NOMO-1 treated with dmso at 0.1 percent for 144 hours (cell line): ENCODE data around the gene WDR53.
A peak's percentile ranks its signal among the peaks of the same experiment; 100 is the strongest.
"Not testable (repeated sequence)": the region's sequence is repeated elsewhere in the genome, so short reads cannot be mapped to it uniquely, and the experiment has no call there.

Experiments
- DNase-seq: peaks from one replicate; lab custom pipeline; 2025; ENCODE audit not compliant: unreplicated experiment; lab: John Stamatoyannopoulos, UW

The WDR53 gene

DNA sequence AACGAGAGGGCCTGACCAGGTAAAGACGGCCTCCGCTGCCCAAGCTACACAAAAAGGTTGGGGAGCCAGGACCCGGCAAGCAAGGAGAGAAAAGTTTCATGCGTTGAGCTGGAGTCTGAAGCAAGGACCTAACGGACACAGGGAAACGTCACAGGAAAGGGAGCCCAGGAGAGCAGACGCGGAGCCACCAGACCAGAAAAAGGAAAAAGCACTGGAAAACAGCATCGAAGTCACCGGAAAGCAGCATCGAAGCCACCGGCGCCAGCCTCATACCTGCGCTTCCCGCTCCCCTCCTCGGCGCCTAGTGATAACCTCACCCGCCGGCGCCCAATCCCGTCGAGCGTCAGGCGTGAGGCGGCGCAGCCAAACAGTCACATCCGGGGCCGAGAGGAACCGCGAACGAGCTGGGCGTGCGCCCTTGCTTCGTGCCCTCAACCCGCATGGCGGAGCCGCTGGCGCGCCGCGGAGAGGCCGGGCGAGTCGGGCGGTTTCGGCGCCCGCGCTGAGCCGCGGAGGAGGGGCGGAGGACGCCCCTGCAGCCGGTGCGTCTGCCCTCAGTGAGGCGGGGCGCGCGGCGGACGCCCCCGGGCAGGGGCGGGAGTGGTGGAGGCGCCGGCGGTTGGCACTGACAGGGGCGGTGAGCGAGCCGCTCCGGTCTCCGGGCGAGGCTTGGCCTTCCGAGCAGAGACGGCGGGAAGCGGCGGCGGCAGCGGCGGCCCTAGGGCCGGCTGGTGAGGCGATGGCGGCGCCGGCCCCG, at the start of gene WDR53, which contains the start of gene FBXO45:
TSS of gene WDR53 (minus strand) at position 309 of the 757 bp plus-strand sequence. CDS start 7,079 bp downstream, outside the sequence.
TSS of gene FBXO45 (plus strand) at position 415 of the 757 bp plus-strand sequence. CDS start at position 740, 325 bp downstream.
- DNase-seq = peak; percentile 99

DNA sequence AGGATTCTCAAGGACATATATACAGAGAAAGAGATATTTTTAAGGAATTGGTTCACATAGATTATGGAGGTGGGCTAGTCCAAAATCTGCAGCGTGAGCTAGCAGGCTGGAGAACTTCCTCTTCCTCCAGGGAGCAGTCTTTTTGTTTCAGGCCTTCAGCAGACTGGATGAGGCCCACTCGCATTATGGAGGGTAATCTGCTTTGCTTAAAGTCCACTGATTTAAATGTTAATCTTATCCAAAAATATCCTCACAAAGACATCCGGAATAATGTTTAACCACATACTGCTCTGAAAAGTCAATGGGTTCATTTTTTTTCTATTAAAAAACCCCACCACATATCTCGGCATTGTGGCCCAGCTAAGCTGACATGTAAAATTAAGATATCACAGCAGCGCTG, 48.9 kb upstream of the WDR53 start:
- DNase-seq = peak; percentile 56

DNA sequence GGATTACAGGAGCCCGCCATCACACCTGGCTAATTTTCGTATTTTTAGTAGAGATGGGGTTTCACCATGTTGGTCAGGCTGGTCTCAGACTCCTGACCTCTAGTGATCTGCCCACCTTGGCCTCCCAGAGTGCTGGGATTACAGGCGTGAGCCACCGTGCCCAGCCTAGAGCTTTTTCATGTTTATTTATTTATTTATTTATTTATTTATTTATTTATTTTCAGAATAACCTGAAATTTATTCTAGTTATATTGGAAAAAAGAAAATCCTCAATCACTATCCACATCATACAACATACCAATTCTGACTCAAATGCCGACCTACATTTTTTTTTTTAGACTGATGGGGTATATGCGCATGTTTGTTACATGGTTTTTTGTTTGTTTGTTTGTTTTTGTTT, 46.9 kb upstream of the WDR53 start:
- DNase-seq = not testable (repeated sequence)

DNA sequence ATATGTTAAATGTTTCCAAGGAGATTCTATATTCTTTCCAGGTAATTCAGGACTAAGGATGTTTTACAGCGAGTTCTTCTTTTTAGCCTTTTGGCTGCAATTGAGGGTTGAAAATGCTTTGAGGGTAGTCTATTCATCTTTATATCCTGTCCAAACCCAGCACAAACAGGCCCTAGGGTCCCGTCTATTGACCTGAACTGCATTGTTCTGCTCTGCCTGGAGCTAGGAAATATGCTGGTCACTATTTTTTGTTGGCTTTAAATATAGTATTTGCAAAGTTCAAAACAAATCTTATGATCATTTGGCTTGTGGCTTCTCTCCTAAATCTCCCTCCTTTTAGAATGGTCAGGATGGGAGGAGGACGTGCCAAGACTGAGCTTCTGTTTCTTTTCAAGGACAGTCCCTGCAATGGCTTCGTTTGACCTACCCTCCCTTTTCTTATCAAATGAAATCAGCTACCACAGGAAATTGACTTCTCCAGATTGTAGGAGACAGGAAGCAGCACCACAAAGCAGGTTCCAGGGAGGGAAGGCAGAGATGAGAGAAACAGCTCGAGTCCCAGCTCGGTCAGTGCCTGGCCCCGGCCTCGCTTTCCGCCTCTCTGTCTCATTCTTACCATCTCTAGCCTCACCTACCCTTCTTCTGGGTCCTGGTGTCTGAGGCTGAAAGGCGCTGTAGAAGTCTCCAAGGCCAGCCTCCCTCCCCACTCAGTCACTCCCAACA, 43.6 kb upstream of the WDR53 start:
- no peak for DNase-seq

DNA sequence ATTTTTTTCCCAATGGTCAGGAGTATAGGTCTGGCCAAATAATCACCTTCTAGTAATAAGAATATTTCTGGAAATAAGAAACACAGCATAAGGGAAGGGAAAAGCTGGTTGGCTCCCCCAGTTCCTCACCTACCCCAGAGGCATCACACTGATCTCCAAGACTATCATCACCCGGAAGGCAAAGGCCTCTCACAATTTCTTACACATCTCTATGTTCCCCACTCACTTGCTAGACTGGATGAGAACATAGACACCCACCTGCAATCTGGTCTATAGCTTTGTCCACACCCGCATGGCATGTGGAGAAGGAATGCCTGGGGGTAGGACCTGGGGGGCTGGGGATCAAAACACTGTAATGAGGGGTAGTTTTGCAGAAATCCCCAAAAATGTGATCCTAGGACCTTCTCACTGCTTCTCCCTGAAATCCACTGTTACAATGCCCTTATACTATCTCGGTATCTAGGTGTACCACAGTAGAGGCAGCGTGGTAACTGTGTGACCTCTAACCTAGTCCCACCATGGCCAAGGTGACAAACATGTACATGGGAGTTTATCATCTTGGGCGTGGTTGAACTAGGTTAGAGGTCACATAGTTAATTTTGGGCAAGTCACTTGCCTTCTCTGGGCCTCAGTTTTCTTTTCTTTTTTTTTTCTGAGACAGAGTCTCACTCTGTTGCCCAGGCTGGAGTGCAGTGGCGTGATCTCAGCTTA, 41.6 kb upstream of the WDR53 start:
- DNase-seq = peak; percentile 52

DNA sequence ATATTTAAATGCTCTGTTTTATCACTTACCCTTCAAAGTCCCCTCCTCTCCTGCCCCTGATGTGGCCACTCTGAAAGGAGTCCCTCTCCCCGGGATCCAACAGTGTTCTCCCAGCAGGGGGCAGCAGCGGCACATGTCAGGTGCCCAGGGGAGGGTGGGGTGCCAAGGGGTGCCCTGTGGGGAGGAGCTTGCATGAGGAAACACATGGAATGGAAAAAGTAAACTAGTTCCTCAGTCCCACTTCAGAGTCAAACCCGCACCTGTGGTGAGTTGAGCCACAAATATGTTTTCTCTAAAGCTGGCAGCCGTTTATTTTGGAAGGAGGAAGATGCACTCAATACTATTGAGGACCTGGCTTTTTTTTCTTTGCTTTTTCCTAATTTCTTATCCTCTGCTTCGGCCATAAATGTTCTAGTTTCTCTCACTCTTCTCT, 41.0 kb upstream of the WDR53 start:
- DNase-seq = peak; percentile 96

DNA sequence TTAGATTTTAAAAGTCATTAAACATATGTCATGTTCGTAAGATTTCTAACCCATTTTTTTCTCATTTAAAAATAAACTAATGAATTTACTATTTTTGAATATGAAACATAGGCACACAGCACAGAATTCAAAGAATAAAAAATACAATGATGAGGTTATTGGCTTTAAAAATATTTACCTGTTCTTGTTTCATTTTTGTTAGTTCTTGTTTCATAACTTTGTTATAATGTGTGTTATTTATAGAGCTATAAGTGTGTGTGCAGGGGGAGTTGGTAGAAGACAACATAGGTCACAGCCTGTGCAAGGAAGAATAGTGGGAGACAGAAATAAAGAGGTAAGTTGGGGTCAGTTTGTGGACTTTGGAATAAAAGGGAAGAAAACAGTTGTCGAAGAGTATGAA, 40.3 kb upstream of the WDR53 start:
- DNase-seq = no peak

DNA sequence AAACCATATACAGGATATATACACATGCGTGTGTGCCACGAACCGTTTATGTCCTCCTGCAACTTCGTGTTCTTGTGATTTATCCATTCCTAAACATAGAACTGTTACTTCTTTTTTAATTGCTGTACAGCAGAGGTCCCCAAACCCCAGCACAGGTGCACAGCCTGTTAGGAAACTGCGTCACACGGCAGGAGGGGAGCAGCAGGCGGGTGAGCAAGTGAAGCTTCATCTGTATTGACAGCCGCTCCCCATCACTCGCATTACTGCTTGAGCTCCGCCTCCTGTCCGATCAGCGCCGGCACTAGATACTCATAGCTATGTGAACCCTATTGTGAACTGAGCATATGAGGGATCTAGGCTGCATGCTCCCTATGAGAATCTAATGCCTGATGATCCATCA, 36.2 kb upstream of the WDR53 start:
- no peak for DNase-seq

DNA sequence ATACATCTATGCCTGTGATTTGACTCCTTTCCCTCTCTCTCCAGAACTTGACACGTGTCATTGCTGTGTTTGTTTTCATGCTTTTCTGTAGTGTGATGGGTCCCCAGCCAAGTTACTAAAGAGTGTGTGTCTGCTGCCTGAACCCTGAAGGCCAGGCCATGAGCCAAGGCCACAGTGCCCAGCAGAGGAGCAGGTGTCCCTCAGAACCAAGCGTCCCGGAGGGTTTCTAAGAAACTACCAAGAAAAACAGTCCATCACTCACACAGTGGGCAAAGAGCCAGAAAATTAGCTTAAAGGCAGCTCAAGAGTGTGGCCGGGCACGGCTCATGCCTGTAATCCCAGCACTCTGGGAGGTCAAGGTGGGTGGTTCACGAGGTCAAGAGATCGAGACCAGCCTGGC, 35.3 kb upstream of the WDR53 start:
- DNase-seq = no peak

DNA sequence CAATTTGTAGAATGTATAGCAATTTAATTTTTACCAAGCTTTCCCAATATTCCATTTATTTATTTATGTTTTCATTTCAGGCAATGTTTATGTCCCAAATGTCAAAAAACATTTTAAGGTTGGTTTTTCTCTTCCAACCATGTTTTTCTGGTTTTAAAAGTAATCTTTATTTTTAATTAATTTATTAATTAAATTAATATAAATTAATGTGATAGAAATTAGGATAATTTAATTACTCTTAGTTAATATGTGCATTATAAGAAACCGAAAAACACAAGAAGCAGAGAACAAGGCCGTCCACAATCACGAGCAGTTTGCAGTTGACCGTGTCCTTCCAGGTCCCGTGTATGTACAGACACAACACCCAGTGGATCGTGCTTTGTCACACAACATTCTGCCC, 34.3 kb upstream of the WDR53 start:
- no peak for DNase-seq

DNA sequence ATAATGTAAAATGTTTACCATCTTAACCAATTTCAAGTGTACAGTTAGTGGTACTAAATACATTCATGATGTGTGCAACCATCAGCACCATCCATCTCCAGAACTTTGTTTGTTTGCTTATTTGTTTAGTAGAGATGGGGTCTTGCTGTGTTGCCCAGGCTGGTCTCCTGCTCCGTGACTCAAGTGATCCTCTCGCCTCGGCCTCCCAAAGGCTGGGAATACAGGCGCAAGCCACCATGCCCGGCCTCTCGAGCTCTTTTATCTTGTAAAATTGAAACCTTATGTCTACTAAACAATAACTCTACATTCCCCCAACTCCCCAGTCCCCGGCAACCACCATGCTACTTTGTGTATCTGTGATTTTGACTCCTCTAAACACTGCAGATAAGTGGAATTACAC, 32.0 kb upstream of the WDR53 start:
- no peak for DNase-seq

DNA sequence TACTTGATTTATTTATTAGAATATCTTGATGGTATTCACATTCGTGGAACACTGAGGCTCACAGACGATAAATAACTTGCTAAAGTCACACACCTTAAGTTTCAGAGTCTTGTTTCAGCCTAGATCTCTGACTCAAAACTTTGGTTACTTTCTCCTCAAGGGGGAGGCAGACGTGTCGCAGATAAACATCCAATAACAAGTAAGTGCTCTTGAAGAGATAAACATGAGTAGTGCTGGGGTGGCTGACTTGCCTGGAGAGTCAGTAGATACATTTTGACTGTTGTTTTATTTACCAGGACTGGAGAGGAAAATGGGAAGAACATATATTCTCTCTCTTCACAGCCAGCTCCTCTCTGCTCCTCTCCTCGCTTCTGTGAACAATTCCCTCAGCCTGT, 31.4 kb upstream of the WDR53 start:
- DNase-seq = no peak

DNA sequence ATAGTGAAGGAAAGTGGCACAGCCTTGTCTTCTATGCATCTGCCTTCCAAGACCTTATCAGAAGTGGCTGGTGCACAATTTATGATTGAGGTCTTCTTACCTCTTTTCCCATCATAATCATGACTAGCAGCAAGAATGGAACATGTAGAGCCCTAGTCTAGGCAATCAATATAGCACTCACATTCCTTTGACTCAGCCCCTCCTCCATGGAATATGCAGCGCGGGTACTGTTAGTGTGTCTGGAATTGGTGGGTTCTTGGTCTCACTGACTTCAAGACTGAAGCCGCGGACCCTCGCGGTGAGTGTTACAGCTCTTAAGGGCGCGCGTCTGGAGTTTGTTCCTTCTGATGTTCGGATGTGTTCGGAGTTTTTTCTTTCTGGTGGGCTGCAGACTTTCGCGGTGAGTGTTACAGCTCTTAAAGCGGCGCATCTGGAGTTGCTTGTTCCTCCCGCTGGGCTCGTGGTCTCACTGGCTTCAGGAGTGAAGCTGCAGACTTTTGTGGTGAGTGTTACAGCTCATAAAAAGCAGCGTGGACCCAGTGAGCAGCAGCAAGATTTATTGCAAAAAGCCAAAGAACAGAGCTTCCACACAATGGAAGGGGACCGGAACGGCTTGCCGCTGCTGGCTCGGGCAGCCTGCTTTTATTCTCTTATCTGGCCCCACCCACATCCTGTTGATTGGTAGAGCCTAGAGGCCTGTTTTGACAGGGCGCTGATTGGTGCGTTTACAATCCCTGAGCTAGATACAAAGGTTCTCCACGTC, 29.8 kb upstream of the WDR53 start:
- not testable (repeated sequence) for DNase-seq

DNA sequence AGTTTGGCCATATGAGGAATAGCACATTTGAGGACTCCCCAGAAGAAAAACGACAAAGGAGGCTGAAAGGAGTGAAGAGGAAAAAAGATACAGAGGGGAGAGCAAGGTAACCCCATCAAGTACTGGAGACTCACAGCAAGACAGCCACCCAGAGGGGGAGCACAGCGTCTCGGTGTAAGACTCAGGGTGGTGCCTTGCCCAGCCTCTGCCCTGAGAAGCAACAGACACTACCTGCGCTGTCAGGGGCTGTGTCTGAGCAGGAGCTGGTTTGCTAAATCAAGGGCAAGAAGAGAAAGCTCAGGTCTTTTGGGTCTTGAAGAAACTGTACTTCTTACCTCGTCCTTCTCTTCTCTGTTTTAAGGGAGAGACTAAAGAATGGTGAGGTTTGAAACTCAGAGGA, 28.0 kb upstream of the WDR53 start:
- no peak for DNase-seq

DNA sequence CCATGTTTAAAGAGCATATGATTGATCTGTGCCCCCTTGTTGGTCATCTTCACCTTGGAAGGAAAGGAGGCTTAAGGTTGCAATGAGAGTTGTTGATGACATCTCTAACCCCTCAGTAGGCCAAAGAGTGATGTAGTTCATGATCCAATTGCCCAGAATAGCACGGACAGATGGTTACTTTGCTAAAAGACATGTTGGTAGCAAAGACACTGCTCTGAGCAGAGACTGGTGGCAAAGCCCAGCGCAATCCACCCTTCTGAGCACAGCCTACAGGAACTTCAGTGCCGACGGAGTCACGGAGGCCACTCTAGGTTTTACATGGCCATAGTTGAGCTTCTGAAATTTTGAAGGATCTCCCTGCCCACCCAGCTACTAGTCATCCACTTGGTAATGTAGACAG, 21.9 kb upstream of the WDR53 start:
- no peak for DNase-seq

DNA sequence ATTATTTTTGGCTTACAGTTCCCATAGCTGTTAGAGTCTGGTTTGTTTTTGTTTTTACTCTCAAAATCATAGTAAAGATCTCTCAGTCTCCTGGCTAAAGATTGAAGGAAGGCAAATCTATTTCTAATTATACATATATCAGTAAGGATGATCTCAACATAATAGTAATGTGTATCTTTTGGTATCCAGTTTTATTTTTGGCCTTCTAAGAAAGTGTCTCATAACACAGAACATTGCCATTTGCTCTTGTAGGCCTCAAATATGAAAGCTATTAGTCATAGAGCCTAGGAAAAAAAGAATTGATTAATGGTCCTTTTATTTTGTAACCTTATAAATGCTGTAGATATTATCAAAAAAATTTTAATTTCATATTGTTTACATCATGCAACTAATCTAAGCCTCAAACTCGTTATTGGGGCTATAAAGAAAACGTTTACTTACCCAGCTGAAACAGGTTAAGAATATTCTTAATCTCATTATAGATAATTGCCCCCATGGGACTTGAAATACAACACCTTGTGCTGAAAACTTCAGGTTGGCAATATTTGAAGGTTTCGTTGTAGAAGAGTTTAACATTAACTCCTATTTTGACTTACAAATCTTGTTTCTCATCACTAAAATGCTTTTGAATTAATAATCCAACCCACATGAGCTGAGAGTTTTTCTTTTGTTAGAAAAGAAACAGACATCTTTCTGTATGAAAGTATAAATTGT, 16.8 kb upstream of the WDR53 start:
- DNase-seq = no peak

DNA sequence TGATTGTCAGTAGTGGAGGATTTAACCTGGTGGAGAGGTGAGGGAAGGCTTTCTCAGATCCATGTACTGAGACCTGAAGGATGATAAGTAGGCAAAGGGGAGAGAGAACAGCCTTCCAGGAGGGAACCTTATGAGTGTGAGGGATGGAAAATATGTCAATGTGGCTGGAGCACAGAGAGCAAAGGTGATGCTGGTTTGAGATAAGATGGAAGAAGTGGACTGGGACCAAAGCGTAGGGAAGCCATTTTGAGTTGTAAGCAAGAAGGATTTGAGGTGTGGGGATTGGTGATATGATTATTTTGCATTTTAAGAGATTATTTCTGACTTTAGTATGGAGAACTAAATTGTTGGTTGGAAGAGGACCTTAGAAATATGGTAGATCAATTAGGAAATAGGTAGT, 4.0 kb upstream of the WDR53 start:
- no peak for DNase-seq

DNA sequence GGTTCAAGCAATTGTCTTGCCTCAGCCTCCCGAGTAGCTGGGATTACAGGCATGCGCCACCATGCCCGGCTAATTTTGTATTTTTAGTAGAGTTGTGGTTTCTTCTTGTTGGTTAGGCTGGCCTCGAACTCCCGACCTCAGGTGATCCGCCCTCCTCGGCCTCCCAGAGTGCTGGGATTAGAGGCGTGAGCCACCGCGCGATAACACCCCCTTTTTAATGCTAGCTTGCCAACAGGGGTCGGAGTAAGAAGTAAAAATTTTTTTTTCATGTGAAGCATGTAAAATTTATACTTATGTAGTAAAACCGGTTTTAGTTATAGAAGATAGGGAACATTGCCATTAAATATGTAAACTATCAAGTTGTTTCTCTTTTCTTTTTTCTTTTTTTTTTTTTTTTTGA, 2.0 kb upstream of the WDR53 start:
- not testable (repeated sequence) for DNase-seq

DNA sequence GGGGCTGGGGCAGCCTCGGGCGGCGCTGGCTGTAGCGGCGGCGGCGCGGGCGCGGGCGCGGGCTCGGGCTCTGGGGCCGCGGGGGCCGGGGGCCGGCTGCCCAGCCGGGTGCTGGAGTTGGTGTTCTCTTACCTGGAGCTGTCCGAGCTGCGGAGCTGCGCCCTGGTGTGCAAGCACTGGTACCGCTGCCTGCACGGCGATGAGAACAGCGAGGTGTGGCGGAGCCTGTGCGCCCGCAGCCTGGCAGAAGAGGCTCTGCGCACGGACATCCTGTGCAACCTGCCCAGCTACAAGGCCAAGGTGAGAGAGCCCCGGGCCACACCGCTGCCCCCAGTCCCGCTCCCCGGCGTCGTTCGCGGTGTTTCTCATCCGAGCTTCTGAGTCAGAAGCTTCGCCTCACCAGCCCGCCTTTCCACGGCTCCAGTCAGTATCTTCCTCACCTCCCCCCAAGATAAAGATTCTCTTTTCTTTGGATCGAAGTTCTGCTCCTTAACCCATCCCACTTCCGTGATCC, 706 bp upstream of the WDR53 start:
- DNase-seq = no peak

DNA sequence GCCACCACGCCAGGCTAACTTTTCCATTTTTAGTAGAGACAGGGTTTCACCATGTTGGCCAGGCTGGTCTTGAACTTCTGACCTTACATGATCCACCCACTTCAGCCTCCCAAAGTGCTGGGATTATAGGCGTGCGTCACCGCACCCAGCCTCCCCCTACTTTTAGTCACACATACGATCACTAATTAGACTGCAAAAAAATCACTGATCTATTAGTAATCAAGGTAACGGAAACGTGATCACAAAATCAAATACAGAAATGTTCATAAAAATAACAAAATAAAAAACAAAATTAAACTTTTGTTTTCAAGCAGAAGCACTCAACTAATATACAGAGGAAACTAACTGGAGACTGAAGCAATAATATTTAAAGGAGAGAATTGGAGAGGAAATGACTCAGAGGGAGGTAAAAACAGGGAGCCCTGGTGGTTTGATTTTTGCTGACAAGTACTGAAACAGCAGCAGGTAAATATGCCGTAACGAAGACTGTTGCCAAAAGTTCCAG, 4.6 kb downstream of the WDR53 start:
- no peak for DNase-seq
